ENCODE results near the gene NUB1.

GRCh38 chr7:151345576-151346469 is 4.2 kb downstream of the NUB1 start:
- TF ChIP-seq CTCF (IDR thresholded peaks at IDR 0.05; ENCODE audit: low read length) (no peak), EZH2 (IDR thresholded peaks at IDR 0.05; ENCODE audit: borderline replicate concordance, low read length) (no peak)
